Islet precursor cell (in vitro differentiated cells): ENCODE results near the gene PDS5B.

Experiments
- DNase-seq: peaks from one replicate; pipeline ENCODE4 v3.0.0-alpha.2; 2018

PDS5B gene

GRCh38 chr13:32733690-32734089 lies 147.4 kb downstream of the PDS5B start:
- no peak for DNase-seq

- no peak for DNase-seq
These were observed 148.3 kb downstream of the PDS5B start for GRCh38 chr13:32734511-32734910.

- no peak for DNase-seq
These were observed 149.6 kb downstream of the PDS5B start for GRCh38 chr13:32735859-32736258.

GRCh38 chr13:32736648-32737047 lies 150.4 kb downstream of the PDS5B start:
- DNase-seq = no peak

- no peak for DNase-seq
These were observed 150.9 kb downstream of the PDS5B start for GRCh38 chr13:32737111-32737571.

- DNase-seq = no peak
These were observed 151.4 kb downstream of the PDS5B start for GRCh38 chr13:32737679-32738078.

- no peak for DNase-seq
These were observed 159.3 kb downstream of the PDS5B start for GRCh38 chr13:32745509-32745908.

- DNase-seq = no peak
These were observed 160.2 kb downstream of the PDS5B start for GRCh38 chr13:32746474-32746873.

- no peak for DNase-seq
These were observed 162.1 kb downstream of the PDS5B start for GRCh38 chr13:32748305-32748704.

- DNase-seq = no peak
These were observed 165.1 kb downstream of the PDS5B start for GRCh38 chr13:32751340-32751739.

GRCh38 chr13:32752311-32752710 lies 166.1 kb downstream of the PDS5B start:
- DNase-seq = no peak

GRCh38 chr13:32752997-32753606 lies 166.8 kb downstream of the PDS5B start:
- DNase-seq = no peak

- DNase-seq = no peak
These were observed 167.9 kb downstream of the PDS5B start for GRCh38 chr13:32754179-32754578.

GRCh38 chr13:32759152-32759551 lies 172.9 kb downstream of the PDS5B start:
- DNase-seq = no peak

- no peak for DNase-seq
These were observed 175.2 kb downstream of the PDS5B start for GRCh38 chr13:32761472-32761871.

GRCh38 chr13:32779119-32779518 lies 192.9 kb downstream of the PDS5B start:
- no peak for DNase-seq

GRCh38 chr13:32781906-32782305 lies 195.7 kb downstream of the PDS5B start:
- DNase-seq = no peak

GRCh38 chr13:32783067-32783466 lies 196.8 kb downstream of the PDS5B start:
- DNase-seq = no peak

- DNase-seq = no peak
These were observed 204.5 kb downstream of the PDS5B start for GRCh38 chr13:32790731-32791130.

- DNase-seq = no peak
These were observed 205.4 kb downstream of the PDS5B start for GRCh38 chr13:32791545-32792172.

GRCh38 chr13:32796754-32797153 lies 210.5 kb downstream of the PDS5B start:
- no peak for DNase-seq

- no peak for DNase-seq
These were observed 215.9 kb downstream of the PDS5B start for GRCh38 chr13:32802159-32802558.

- DNase-seq = no peak
These were observed 218.5 kb downstream of the PDS5B start for GRCh38 chr13:32804673-32805230.

GRCh38 chr13:32811297-32811800 lies 225.1 kb downstream of the PDS5B start:
- no peak for DNase-seq
